PC-3 (cell line): ENCODE measurements around the gene FAM186B. TPM values are rescaled to one million over a fixed set of nuclear protein-coding genes. Genes with fewer than 3 reads are reported as not detected.

Source experiments
- ATAC-seq: fragments of 200-7000 bp; cut with Tn5 transposase; 2 replicates; pipeline ENCODE4 v1.9.1; 2020; ENCODE audit warnings: mild to moderate bottlenecking, moderate library complexity
- BruUV-seq: library from RNA; stranded (reverse); fragments of 400-500 nt; replicated peaks from 2 replicates; lab custom pipeline; 2021; lab: Mats Ljungman, UMichigan
- CTCF ChIA-PET: fragments of 300-600 bp; sonication (Branson Sonifier 250); formaldehyde crosslinking; loops from one replicate; lab custom pipeline; 2022; ENCODE audit warnings: antibody characterized with exemption; lab: Charles Lee
- POLR2A ChIA-PET: fragments of 300-600 bp; sonication (Branson Sonifier 250); formaldehyde crosslinking; loops from one replicate; lab custom pipeline; 2022; ENCODE audit warnings: antibody characterized with exemption; ENCODE audit not compliant: unreplicated experiment; lab: Charles Lee
- DNase-seq: peaks from one replicate; pipeline ENCODE4 v3.0.0-alpha.2; 2015
- H2AFZ ChIP-seq: fragments of 300-600 bp; sonication (generic); 2 replicates; pipeline ENCODE4 v1.6.0; 2016; ENCODE audit warnings: antibody characterized with exemption, low read length
- H3F3A ChIP-seq: fragments of 300-600 bp; sonication (generic); one replicate; pipeline ENCODE4 v1.6.0; 2017; ENCODE audit warnings: antibody characterized with exemption, low read length, control low read depth, mild to moderate bottlenecking; ENCODE audit not compliant: unreplicated experiment
- H3K27ac ChIP-seq: fragments of 300-600 bp; sonication (generic); 2 replicates; pipeline ENCODE4 v1.5.1; 2016; ENCODE audit warnings: mild to moderate bottlenecking, low read length
- H3K27me3 ChIP-seq: fragments of 300-600 bp; sonication (generic); 2 replicates; pipeline ENCODE4 v1.6.1; 2016; ENCODE audit warnings: low read length, mixed read lengths
- H3K36me3 ChIP-seq: fragments of 300-600 bp; sonication (generic); 2 replicates; pipeline ENCODE4 v1.6.1; 2016; ENCODE audit warnings: low read depth, mixed run types, low read length, mixed read lengths
- H3K4me1 ChIP-seq: fragments of 300-600 bp; sonication (generic); 2 replicates; pipeline ENCODE4 v1.5.1; 2016; ENCODE audit warnings: low read length; ENCODE audit not compliant: insufficient read depth
- H3K4me2 ChIP-seq: fragments of 300-600 bp; sonication (generic); 2 replicates; pipeline ENCODE4 v1.6.0; 2016; ENCODE audit warnings: low read length
- H3K4me3 ChIP-seq: fragments of 300-600 bp; sonication (generic); 2 replicates; pipeline ENCODE4 v1.5.1; 2016; ENCODE audit warnings: mild to moderate bottlenecking, low read length, mixed read lengths
- H3K79me2 ChIP-seq: fragments of 300-600 bp; sonication (generic); 2 replicates; pipeline ENCODE4 v1.6.1; 2017; ENCODE audit warnings: low read length, mixed read lengths
- H3K9ac ChIP-seq: fragments of 300-600 bp; sonication (generic); 2 replicates; pipeline ENCODE4 v1.6.0; 2016; ENCODE audit warnings: mild to moderate bottlenecking, low read length
- H3K9me2 ChIP-seq: fragments of 300-600 bp; sonication (generic); replicated peaks from 2 replicates; pipeline ENCODE4 v1.6.1; 2016; ENCODE audit warnings: mixed run types, low read length, mixed read lengths
- H3K9me3 ChIP-seq: fragments of 300-600 bp; sonication (generic); 2 replicates; pipeline ENCODE4 v1.6.1; 2016; ENCODE audit warnings: low read length, mixed read lengths
- H4K20me1 ChIP-seq: fragments of 300-600 bp; sonication (generic); 2 replicates; pipeline ENCODE4 v1.6.1; 2016; ENCODE audit warnings: low read length, mixed read lengths
- EZH2 ChIP-seq: fragments of 300-600 bp; sonication (generic); IDR thresholded peaks from one replicate; pipeline ENCODE4 v1.6.1; 2017; ENCODE audit warnings: antibody characterized with exemption, mild to moderate bottlenecking, low read length; ENCODE audit not compliant: unreplicated experiment
- EZH2phosphoT487 ChIP-seq: fragments of 300-600 bp; sonication (generic); IDR thresholded peaks from 2 replicates; pipeline ENCODE4 v1.6.1; 2018; ENCODE audit warnings: mild to moderate bottlenecking, antibody characterized with exemption, low read length, borderline replicate concordance
- intact Hi-C: fragments of 100-400 bp; cut with micrococcal nuclease; formaldehyde crosslinking; loops from 2 replicates; pipeline ENCODE4 v1.9.0; 2023
- total RNA-seq: library from RNA; depleted of rRNA; stranded (reverse); fragments of >200 nt; gene quantifications from 2 replicates; pipeline ENCODE4 v1.2.3, GENCODE V29; 2014
- TF ChIP-seq, protein P1 (sequence below): fragments of 300-600 bp; sonication (generic); conservative IDR thresholded peaks from 2 replicates; pipeline ENCODE4 v1.5.1; 2017; ENCODE audit warnings: antibody characterized with exemption, low read depth, mild to moderate bottlenecking, low read length

FAM186B gene
- total RNA-seq, 1 experiment from 2014 or later, result 0.80 TPM

DNA sequence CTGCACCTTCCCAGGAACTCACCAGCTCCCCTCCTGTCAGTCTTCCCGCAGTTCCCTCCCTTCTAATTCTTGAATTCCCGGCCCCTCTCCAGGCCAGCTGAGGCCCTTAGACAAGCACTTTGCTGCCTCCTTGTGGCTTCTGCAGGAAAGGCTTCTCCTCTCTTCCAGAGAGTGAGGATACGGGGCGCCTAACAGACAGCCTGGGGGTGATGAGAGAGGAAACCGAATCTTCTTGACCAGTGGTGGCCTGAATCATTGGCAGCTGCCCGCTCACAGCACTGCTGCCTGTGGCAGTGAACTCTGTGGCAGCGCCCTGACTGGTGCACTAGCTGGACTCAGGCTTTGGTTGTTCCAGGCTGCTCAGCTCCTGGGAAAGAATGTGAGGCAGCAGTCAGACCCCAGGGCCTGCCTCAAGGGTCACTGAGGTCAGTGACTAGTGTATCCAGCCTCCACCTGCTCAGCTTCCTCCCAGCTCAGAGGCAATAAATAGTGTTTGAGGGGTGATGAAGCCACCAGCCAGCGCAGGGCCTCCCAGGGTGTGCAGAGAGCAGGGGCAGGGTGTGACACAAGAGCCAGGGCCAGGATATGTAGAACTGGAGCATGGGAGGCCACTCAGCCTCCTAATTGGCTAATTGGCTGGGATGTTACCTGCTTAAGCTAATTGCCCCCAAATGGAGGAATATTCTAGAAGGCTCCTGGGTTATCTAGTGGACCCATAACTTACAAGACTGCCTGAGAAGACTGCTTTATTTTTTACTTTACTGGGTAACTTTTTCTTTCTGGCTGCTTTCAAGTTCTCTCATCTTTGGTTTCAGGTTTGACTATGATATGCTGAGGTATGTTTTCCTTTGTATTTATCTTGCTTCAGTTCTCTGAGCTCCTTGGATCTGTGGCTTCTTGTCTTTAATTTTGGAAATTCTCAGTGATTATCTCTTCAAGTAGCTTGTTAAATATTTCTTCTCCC is 24.6 kb downstream of the FAM186B start:
- ATAC-seq (peak; percentile 93), DNase-seq (peak; percentile 90)
- CTCF ChIA-PET, result interaction anchor here (0.6 to 1.2 kb wide), 13 partner anchors 10 to 283 kb away, joined by 3 to 9 read pairs (median 4); no protein-coding TSS in a partner anchor
- Histone ChIP-seq H3K4me3 (no peak overlapping the region), H3K9me2 (no peaks in the 10 kb centered on the region), H4K20me1 (no peaks in the 10 kb centered on the region), H3K36me3 (peaks cover 7% of the 10 kb centered on the region; the same call in 1 of the 2 replicates), H2AFZ (no peak overlapping the region), H3F3A (no peaks in the 10 kb centered on the region), H3K9ac (no peak overlapping the region), H3K79me2 (no peaks in the 10 kb centered on the region), H3K27ac (no peak overlapping the region), H3K4me2 (no peak overlapping the region), H3K4me1 (no peaks in the 10 kb centered on the region; the same call in 1 of the 2 replicates), H3K9me3 (no peaks in the 10 kb centered on the region), H3K27me3 (no peaks in the 10 kb centered on the region)
- intact Hi-C loops, result loop anchor here (1.0 kb wide), 1 partner anchor 28 kb away; no protein-coding TSS in a partner anchor
- TF ChIP-seq EZH2phosphoT487 (no peak), EZH2 (no peak)
- TF ChIP-seq, protein P1, sequence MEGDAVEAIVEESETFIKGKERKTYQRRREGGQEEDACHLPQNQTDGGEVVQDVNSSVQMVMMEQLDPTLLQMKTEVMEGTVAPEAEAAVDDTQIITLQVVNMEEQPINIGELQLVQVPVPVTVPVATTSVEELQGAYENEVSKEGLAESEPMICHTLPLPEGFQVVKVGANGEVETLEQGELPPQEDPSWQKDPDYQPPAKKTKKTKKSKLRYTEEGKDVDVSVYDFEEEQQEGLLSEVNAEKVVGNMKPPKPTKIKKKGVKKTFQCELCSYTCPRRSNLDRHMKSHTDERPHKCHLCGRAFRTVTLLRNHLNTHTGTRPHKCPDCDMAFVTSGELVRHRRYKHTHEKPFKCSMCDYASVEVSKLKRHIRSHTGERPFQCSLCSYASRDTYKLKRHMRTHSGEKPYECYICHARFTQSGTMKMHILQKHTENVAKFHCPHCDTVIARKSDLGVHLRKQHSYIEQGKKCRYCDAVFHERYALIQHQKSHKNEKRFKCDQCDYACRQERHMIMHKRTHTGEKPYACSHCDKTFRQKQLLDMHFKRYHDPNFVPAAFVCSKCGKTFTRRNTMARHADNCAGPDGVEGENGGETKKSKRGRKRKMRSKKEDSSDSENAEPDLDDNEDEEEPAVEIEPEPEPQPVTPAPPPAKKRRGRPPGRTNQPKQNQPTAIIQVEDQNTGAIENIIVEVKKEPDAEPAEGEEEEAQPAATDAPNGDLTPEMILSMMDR, result peak; percentile 92
- POLR2A ChIA-PET, result no interaction called here
- no TSS peak for BruUV-seq

DNA sequence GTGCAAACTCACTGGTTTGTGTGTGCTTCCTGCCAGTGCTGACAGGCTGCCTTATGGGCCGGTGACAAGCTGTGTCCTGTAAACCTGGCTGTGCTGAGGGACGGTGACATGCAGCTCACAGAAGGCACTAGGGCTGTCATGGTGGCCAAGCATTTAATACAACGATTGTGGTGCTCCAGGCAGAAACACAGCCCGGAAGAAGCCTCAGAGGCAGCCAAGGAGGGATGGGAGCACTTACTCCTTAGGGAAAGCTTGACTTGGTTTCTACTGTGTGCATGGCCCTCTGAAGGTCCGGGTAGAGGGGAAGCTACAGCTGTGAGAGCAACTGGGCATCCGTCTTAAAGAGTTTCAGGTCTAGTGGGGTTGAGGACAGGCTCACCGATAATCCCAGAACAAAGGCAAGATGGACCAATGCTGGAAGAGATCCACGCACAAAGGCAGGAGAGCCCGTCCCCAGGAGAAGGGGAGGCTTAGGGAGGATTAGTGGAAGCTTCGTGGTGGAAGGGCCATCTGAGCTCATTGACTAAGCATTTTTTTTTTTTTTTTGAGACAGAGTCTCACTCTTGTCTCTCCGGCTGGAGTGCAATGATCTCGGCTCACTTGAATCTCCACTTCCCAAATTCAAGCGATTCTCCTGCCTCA is 26.8 kb downstream of the FAM186B start:
- no peak for ATAC-seq
- CTCF ChIA-PET, result no interaction called here

More for the DNA sequence above, 26.8 kb downstream of the FAM186B start:
- no TSS peak for BruUV-seq
- H3K9me3 ChIP-seq, result no peaks in the 10 kb centered on the region
- intact Hi-C loops, result no loop called here
- H3K4me2 ChIP-seq, result no peak overlapping the region
- POLR2A ChIA-PET, result no interaction called here
- no peak overlapping the region for H3K4me3 ChIP-seq
- no peak for DNase-seq
- H4K20me1 ChIP-seq, result no peaks in the 10 kb centered on the region
- no peak for TF ChIP-seq EZH2
- TF ChIP-seq, protein P1, result no peak
- no peak for TF ChIP-seq EZH2phosphoT487
- H3F3A ChIP-seq, result no peaks in the 10 kb centered on the region
- H3K9ac ChIP-seq, result no peak overlapping the region
- peaks cover 1% of the 10 kb centered on the region; the same call in 1 of the 2 replicates for H3K36me3 ChIP-seq
- H3K9me2 ChIP-seq, result no peaks in the 10 kb centered on the region
- H3K4me1 ChIP-seq, result no peaks in the 10 kb centered on the region; the same call in 1 of the 2 replicates
- no peak overlapping the region for H2AFZ ChIP-seq
- no peak overlapping the region for H3K27ac ChIP-seq
- H3K79me2 ChIP-seq, result no peaks in the 10 kb centered on the region
- no peaks in the 10 kb centered on the region for H3K27me3 ChIP-seq
